MCF 10A (cell line): ENCODE data around the gene RAD21L1. TPM values are rescaled to one million over a fixed set of nuclear protein-coding genes. Genes with fewer than 3 reads are reported as not detected.

ENCODE experiments used
- BruUV-seq: library from RNA; stranded (reverse); fragments of 400-500 nt; replicated peaks from 2 replicates; lab custom pipeline; 2021; lab: Mats Ljungman, UMichigan
- CTCF ChIA-PET: fragments of 300-600 bp; sonication (Branson Sonifier 250); formaldehyde crosslinking; extraction: SDS; loops from one replicate; lab custom pipeline; 2021; ENCODE audit warnings: antibody characterized with exemption, inconsistent platforms; lab: Yijun Ruan, JAX
- POLR2A ChIA-PET: fragments of 300-600, 350-650 bp; sonication (Branson Sonifier 250); formaldehyde crosslinking; extraction: SDS; loops from one replicate; lab custom pipeline; 2020; ENCODE audit warnings: antibody characterized with exemption, inconsistent platforms; lab: Yijun Ruan, JAX
- DNase-seq: peaks from one replicate; pipeline ENCODE4 v3.0.0-alpha.2; 2018; ENCODE audit not compliant: unreplicated experiment
- H3K27ac Mint-ChIP-seq: one replicate; pipeline ENCODE4 v1.8.0; 2022; ENCODE audit warnings: mild to moderate bottlenecking, low read depth, mixed read lengths; ENCODE audit not compliant: unreplicated experiment
- H3K27me3 Mint-ChIP-seq: one replicate; pipeline ENCODE4 v1.8.0; 2022; ENCODE audit warnings: mixed read lengths; ENCODE audit not compliant: insufficient read depth, unreplicated experiment
- H3K36me3 Mint-ChIP-seq: one replicate; pipeline ENCODE4 v1.8.0; 2022; ENCODE audit warnings: mild to moderate bottlenecking, moderate library complexity, mixed read lengths; ENCODE audit not compliant: insufficient read depth, unreplicated experiment
- H3K4me1 Mint-ChIP-seq: one replicate; pipeline ENCODE4 v1.8.0; 2022; ENCODE audit warnings: mixed read lengths; ENCODE audit not compliant: insufficient read depth, unreplicated experiment
- H3K4me3 Mint-ChIP-seq: one replicate; pipeline ENCODE4 v1.8.0; 2022; ENCODE audit warnings: mild to moderate bottlenecking, moderate library complexity, mixed read lengths; ENCODE audit not compliant: unreplicated experiment
- H3K9me3 Mint-ChIP-seq: one replicate; pipeline ENCODE4 v1.8.0; 2022; ENCODE audit warnings: mixed read lengths; ENCODE audit not compliant: unreplicated experiment
- CTCF ChIP-seq: fragments of 200-600 bp; IDR thresholded peaks from one replicate; pipeline ENCODE4 v1.8.0; 2022; ENCODE audit warnings: antibody characterized with exemption, mild to moderate bottlenecking; ENCODE audit not compliant: unreplicated experiment
- intact Hi-C: fragments of 100-400 bp; cut with micrococcal nuclease; formaldehyde crosslinking; loops from 2 replicates; pipeline ENCODE4 v1.14.1; 2022
- total RNA-seq: library from RNA; stranded (reverse); gene quantifications from 2 replicates; pipeline ENCODE4 v1.2.3, GENCODE V29; 2022

Gene RAD21L1
- total RNA-seq, 1 experiment from 2014 or later: not detected

DNA sequence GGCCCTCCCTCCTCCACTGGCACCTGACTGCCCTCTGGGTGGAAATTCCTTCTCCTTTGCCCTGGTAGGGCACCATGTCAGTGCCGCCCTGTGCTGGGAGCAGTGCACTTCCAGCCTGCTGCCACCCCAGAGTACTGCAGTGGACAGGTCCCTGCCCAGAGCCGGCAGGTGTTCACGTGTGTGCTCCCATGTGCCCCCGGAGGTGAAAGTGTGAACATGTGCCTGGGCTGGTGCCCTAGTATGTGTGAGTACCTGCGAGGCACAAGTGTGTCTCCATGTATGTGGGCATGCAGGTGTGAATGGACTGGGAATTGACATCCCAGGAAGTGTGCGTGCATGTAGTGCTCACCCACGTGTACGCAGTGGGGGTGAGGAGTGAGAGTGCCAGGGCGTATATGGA, 73.7 kb downstream of the RAD21L1 start:
- DNase-seq: peak; percentile 18
- Mint-ChIP-seq H3K9me3 (no peaks in the 10 kb centered on the region), H3K27me3 (no peaks in the 10 kb centered on the region), H3K36me3 (peaks cover 12% of the 10 kb centered on the region), H3K4me3 (no peak overlapping the region), H3K27ac (no peak overlapping the region), H3K4me1 (peaks cover 15% of the 10 kb centered on the region)
- no TSS peak for BruUV-seq
- POLR2A ChIA-PET: no interaction called here
- CTCF ChIA-PET: interaction anchor here (0.7 to 0.9 kb wide), 2 partner anchors 17 to 32 kb away, joined by 3 read pairs; no protein-coding TSS in a partner anchor
- intact Hi-C loops: no loop called here
- peak; percentile 35 for TF ChIP-seq CTCF

- H3K27ac Mint-ChIP-seq: no peak overlapping the region
- DNase-seq: no peak
- CTCF ChIA-PET: interaction anchor here (0.7 to 0.9 kb wide), 3 partner anchors 9 to 137 kb away, joined by 3 to 4 read pairs (median 4); no protein-coding TSS in a partner anchor
- peaks cover 12% of the 10 kb centered on the region for H3K36me3 Mint-ChIP-seq
- intact Hi-C loops: no loop called here
- H3K4me3 Mint-ChIP-seq: no peak overlapping the region
- no TSS peak for BruUV-seq
- POLR2A ChIA-PET: interaction anchor here (0.6 to 1.7 kb wide), 2 partner anchors 29 to 424 kb away, joined by 3 to 4 read pairs; no protein-coding TSS in a partner anchor
- peaks cover 15% of the 10 kb centered on the region for H3K4me1 Mint-ChIP-seq
- no peaks in the 10 kb centered on the region for H3K27me3 Mint-ChIP-seq
- no peaks in the 10 kb centered on the region for H3K9me3 Mint-ChIP-seq
- TF ChIP-seq CTCF: no peak
These were observed 74.4 kb downstream of the RAD21L1 start for GRCh38 chr20:1300083-1300840.

DNA sequence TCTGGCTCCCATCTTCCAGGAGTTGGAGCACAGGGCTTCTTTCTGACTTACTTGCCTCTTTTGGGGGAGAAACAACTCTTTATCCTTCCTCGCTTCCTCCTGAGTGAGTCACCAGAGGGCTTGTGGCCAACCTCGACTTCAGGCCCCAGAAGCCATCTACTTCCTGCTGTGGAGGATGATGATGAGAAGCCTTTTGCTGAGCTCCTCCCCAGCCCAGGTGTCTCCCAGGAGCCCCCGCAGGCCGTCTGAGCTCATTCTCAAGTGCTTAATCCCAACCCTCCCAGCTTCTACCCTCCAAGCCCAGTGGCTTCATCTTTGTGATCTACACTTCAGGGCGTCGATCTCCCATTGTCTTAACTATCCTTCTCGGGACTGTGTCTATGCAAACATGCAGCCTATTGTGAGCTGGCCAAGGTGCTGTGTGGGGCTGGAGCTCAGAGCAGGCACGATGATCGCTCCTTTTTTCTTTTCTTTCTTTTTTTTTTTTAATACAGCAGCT, 75.2 kb downstream of the RAD21L1 start:
- Mint-ChIP-seq H3K27ac (peak overlapping the region; percentile 20), H3K36me3 (peaks cover 16% of the 10 kb centered on the region), H3K4me1 (peaks cover 15% of the 10 kb centered on the region), H3K9me3 (no peaks in the 10 kb centered on the region), H3K4me3 (no peak overlapping the region), H3K27me3 (no peaks in the 10 kb centered on the region)
- POLR2A ChIA-PET: interaction anchor here (0.6 to 1.7 kb wide), 2 partner anchors 30 to 423 kb away, joined by 3 to 4 read pairs; no protein-coding TSS in a partner anchor
- intact Hi-C loops: no loop called here
- BruUV-seq: no TSS peak
- CTCF ChIA-PET: interaction anchor here (0.7 kb wide), 1 partner anchor 136 kb away, joined by 4 read pairs; no protein-coding TSS in a partner anchor
- peak; percentile 58 for DNase-seq
- TF ChIP-seq CTCF: no peak
